NCI-H1048 (cell line): Measurements from ENCODE around the gene PI4KA.
"Not testable (repeated sequence)": the region's sequence is repeated elsewhere in the genome, so short reads cannot be mapped to it uniquely, and the experiment has no call there.

Experiments used
- DNase-seq: peaks from one replicate; lab custom pipeline; 2025; lab: John Stamatoyannopoulos, UW

The PI4KA gene

DNA sequence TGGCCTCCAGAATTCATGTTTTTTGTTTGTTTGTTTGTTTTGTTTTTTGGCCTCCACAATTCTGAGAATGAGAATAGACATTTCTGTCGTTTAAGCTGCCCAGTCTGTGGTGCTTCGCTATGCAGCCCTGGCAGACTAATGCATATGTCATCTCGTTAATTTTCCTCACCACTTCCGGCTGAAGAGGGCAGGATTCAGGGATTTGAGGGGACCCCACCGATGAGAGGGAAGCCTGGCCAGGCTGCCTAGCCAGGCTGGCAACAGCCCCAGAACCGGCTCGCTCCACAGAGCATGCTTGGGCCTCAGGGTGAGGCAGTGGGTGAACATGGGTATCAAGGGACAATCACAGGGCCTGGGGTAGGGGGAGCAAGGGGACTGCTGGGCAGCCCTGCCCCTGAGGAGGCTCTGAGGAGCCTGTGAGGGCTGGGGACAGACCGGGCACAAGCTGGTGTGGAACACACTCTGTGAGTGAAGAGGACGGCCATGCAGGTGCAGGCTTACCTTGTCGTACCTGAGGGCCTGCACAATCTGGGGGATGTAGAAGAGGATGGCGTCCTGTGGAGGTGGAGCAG lies 132.5 kb downstream of the PI4KA start:
- DNase-seq, result no peak

- DNase-seq, result no peak
Measured at GRCh38 chr22:20724676-20725454, 133.7 kb downstream of the PI4KA start.

- no peak for DNase-seq
Measured at GRCh38 chr22:20721409-20722218, 137.0 kb downstream of the PI4KA start.

DNA sequence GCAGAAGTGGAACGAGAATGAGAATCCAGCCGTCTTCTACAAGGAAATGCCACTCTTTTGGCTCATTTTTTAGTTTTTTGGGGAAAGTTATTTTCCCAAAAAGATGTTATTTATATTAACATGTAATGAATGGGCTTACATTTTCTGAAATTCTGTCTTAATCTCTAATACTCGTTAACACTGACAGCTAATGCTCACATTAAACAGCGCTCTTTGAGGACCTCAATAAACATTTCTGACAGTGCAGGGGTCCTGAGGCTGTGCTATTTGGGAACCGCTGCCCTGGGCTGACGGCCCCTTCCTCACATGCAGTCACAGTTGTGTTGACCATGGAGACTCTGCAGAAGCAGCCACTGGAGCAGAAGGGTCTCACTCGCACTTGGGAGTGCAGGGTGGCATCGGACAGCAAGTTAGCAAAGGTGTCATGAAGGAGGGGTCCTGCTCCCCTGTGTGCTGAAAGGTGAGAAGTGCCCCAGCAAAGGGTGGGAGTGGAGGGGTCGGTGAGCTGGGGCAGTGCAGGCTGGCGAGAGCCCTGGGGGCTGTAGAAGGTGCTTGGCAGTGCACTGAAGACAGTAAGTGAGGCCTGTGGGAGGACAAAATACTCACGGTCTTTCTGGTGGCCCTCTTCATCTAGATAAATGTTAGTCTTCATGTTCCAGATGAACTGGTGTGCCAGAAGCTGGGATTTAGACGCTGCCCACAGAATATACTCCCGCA lies 137.8 kb downstream of the PI4KA start:
- DNase-seq, result no peak

DNA sequence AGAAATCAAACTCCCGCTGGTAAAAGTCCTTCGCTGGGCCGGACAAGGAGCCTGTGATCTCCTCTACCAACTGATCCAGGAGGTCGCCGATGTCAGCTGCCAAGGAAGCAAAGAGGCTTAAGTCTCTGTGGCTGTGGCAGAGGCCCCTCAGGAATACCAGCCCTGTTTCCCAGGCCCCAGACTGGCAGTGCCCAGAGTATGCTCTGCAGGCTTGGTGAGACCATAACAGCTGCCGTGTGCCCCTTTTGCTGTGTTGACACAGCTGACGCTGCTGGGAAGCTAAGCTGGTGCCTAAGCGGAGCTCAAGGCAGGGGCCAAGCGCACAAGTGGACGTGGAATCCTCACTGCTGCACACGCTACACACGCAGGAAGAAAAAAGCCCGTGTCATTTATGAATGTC lies 139.9 kb downstream of the PI4KA start:
- not testable (repeated sequence) for DNase-seq

DNA sequence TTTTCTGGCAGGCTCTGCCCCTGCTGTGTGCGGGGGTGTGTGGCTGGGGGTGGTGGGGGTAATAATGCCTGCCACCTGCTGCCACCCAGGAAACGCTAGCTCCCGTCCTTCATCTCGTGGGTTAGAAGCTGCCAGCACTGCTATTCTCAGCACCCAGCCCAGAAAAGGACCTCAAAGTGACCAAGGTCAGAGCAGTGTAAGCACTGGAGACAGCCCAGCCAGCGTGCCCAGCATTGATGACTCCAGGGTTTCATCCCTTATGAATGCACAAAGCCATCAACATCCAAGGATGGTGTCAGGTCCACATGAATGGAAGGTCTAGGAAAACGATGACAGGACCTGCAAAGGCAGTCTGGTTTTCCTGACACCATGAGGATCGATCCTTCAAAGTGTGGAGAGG lies 140.6 kb downstream of the PI4KA start:
- not testable (repeated sequence) for DNase-seq

DNA sequence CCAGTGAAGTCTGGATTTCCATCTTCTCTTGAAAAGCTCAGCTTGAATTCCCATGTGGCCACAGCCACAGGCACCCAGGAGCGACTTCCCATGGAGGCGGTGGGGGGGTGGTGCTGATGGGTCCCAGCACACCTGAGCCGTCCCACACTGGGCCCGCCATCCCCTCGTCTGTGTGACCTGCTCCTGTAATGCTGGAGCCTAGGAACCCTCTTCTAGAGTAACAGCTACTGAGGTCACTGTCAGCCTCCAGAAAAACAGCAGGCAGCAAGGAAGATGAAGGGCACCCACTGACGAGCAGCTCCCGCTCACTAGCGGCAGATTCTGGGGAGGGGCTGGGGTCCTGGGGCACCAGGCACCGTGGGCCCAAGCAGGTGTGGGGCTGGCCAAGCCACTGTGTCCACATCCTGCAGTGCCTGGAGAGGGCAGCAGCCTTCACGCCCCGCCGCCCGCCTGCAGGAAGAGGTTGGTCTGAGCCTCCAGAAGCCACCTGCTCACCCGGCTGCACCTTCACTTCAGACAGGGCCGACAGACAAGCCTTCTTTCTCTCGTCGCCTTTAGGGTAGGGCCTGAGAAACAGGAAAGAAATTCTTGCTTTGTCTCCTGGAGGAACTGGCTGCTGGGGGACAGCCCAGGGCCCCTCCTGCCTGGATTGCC lies 141.3 kb downstream of the PI4KA start:
- not testable (repeated sequence) for DNase-seq

DNA sequence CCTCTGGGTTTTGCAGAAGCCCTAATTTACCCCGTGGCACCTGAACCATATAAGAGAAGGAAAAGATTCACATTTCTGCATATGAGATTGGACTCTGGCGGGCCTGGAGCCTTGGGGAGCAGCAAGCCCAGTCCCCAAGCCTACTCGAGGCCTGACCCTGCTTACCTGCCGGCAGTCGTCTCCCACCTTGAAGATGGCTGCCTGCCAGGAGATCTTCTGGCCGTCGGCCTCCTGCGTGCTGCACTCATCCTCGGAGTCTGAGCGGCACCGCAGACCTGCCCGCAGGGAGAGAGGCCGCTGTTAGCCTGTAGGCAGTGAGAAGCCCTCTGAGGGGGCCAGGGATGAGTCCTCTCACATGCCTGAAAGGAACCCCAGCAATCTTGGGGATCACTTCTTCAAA lies 145.5 kb downstream of the PI4KA start:
- DNase-seq, result not testable (repeated sequence)

- not testable (repeated sequence) for DNase-seq
Measured at GRCh38 chr22:20709966-20710365, 148.6 kb downstream of the PI4KA start.

- not testable (repeated sequence) for DNase-seq
Measured at GRCh38 chr22:20707549-20708118, 151.0 kb downstream of the PI4KA start.

DNA sequence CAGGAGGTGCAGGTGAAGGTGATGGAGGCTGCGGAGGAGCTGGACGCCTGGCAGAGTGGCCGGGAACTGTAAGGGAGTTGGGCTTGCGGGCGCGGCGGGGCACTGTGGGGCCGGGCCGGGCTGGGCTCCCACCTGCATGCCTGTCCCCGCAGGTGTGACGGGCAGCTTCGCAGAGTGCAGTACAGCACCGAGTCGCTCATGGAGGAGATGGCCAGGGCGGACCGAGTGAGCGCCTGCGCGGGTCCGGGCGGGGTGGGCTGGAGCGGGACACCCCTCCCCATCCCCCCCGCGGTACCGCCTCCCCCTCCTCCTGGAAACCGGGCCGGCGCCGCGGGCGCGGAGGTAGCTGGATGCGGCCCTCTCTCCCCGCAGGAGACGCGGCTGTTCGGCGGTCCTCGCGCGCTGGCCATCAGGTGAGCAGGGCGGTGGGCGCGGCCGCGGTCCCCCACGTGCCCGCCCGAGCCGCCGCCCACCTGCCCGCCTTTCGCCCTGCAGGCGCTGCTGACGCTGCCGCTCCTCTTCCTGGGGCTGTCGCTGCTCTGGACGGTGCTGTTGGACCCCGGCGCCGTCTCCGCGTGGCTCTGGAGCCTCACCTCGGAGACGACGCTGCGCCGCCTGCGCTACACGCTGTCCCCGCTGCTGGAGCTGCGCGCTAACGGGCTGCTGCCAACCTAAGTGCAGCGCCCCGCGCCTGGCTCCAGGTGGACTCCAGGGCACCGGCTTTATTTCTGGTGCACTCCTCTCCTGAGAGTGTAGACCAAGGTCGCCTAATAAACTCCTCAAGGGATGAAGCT lies 154.6 kb downstream of the PI4KA start:
- DNase-seq, result not testable (repeated sequence)

- not testable (repeated sequence) for DNase-seq
Measured at GRCh38 chr22:20703414-20703806, 155.2 kb downstream of the PI4KA start.

- peak; percentile 78 for DNase-seq
Measured at GRCh38 chr22:20702546-20703413, 155.8 kb downstream of the PI4KA start.

- DNase-seq, result not testable (repeated sequence)
Measured at GRCh38 chr22:20702175-20702545, 156.5 kb downstream of the PI4KA start.

GRCh38 chr22:20701680-20702136 lies 156.9 kb downstream of the PI4KA start:
- not testable (repeated sequence) for DNase-seq

DNA sequence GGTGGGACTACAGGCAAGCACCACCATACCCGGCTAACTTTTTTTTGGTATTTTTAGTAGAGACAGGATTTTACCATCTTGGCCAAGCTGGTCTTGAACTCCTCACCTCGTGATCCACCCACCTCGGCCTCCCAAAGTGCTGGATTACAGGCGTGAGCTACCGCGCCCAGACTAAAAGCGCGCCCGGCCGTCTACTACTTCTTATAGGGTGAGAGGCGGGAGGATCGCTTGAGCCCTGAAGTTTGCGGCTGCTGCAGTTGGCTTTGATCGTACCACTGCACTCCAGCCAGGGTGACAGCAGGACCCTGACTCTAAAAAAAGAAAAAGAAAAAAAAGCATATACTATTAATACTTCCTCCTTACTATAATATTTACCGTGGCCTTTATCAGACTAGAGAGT lies 158.3 kb downstream of the PI4KA start:
- not testable (repeated sequence) for DNase-seq

DNA sequence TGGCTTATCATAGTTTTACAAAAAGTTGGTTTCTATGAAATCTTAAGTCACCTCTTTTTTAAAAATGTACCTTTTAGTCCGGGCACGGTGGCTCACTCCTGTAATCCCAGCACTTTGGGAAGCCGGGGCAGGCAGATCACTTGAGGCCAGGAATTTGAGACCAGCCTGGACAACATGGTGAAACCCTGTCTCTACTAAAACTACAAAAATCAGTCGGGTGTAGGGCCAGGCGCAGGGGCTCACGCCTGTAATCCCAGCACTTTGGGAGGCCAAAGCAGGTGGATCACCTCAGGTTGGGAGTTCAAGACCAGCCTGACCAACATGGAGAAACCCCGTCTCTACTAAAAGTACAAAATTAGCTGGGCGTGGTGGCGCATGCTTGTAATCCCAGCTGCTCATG lies 158.8 kb downstream of the PI4KA start:
- DNase-seq, result not testable (repeated sequence)

DNA sequence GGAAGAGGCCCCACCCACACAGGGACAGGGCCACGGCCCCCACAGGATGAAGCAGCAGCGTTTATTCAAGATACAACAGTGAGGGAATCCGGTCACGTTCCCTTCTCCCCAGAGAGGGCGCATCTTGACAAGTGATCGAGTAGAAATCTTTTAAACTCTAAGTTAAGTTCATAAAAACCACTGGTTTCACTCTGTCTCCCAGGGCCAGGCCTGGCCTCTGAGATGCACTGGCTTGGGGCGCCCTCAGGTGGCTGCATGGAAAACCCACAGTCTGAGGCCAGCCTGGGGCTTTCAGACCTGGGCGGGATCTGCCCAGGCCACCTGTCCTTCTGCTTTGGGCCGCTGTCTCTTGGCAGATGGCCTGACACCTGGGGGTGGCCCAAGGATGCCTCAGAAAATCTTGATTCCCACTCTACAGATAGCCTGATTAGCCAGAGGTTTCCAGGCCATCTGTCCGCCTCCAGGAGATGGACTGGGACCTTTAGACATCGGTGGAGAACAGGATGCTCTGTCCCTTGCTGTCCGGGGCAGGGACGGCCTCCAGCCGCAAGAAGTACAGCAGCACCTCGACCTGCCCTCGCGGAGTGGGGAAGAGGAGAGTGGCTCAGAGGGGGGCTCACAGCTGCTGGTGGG lies 161.0 kb downstream of the PI4KA start:
- peak; percentile 6 for DNase-seq

- not testable (repeated sequence) for DNase-seq
Measured at GRCh38 chr22:20696056-20696455, 162.6 kb downstream of the PI4KA start.
